IMR-90 (cell line): ENCODE results near the gene CEBPE. TPM values are rescaled to one million over a fixed set of nuclear protein-coding genes. Genes with fewer than 3 reads are reported as not detected.

Source experiments
- ATAC-seq: fragments of 200-7000 bp; cut with Tn5 transposase; 2 replicates; pipeline ENCODE4 v1.9.1; 2020; ENCODE audit warnings: low read depth, mild to moderate bottlenecking, moderate library complexity
- BruUV-seq: library from RNA; stranded (reverse); fragments of 400-500 nt; replicated peaks from 2 replicates; lab custom pipeline; 2021; lab: Mats Ljungman, UMichigan
- CTCF ChIA-PET: fragments of 300-600 bp; formaldehyde crosslinking; extraction: SDS; loops from one replicate; lab custom pipeline; 2021; ENCODE audit warnings: antibody characterized with exemption; lab: Yijun Ruan, JAX
- POLR2A ChIA-PET: fragments of 300-600 bp; sonication (Branson Sonifier 250); formaldehyde crosslinking; loops from one replicate; lab custom pipeline; 2022; ENCODE audit warnings: antibody characterized with exemption; ENCODE audit not compliant: unreplicated experiment; lab: Charles Lee
- DNase-seq: peaks from one replicate; pipeline ENCODE4 v3.0.0; 2013
- H2AFZ ChIP-seq: replicated peaks from 2 replicates; pipeline ENCODE3; 2013; ENCODE audit warnings: low read length, mild to moderate bottlenecking; ENCODE audit not compliant: poor library complexity
- H2AK5ac ChIP-seq: 2 replicates; pipeline ENCODE4 v1.6.1; 2013; ENCODE audit warnings: low read depth, low read length, inconsistent platforms
- H2AK9ac ChIP-seq: replicated peaks from 2 replicates; pipeline ENCODE3; 2013; ENCODE audit warnings: mild to moderate bottlenecking, low read depth, low read length, moderate library complexity; ENCODE audit not compliant: poor library complexity
- H2BK120ac ChIP-seq: 2 replicates; pipeline ENCODE4 v1.6.1; 2013; ENCODE audit warnings: low read depth, low read length, inconsistent platforms
- H2BK15ac ChIP-seq: 3 replicates; pipeline ENCODE4 v1.6.1; 2013; ENCODE audit warnings: low read depth, low read length, inconsistent platforms
- H2BK20ac ChIP-seq: 2 replicates; pipeline ENCODE4 v1.6.1; 2013; ENCODE audit warnings: low read depth, mild to moderate bottlenecking, inconsistent platforms, low read length, moderate library complexity
- H2BK5ac ChIP-seq: 2 replicates; pipeline ENCODE4 v1.6.1; 2013; ENCODE audit warnings: mild to moderate bottlenecking, low read depth, low read length, inconsistent platforms; ENCODE audit not compliant: poor library complexity, severe bottlenecking
- H3K14ac ChIP-seq: replicated peaks from 2 replicates; pipeline ENCODE4 v1.6.1; 2013; ENCODE audit warnings: low read depth, low read length, inconsistent platforms
- H3K18ac ChIP-seq: 2 replicates; pipeline ENCODE4 v1.6.1; 2013; ENCODE audit warnings: low read depth, low read length, control low read depth
- H3K23ac ChIP-seq: 2 replicates; pipeline ENCODE4 v1.6.1; 2013; ENCODE audit warnings: low read depth, low read length, inconsistent platforms
- H3K27ac ChIP-seq: 2 replicates; pipeline ENCODE4 v1.5.1; 2013; ENCODE audit warnings: mild to moderate bottlenecking, control low read depth, low read length; ENCODE audit not compliant: insufficient read depth
- H3K27me3 ChIP-seq: 2 replicates; pipeline ENCODE4 v1.6.1; 2013; ENCODE audit warnings: low read length; ENCODE audit not compliant: control insufficient read depth, insufficient read depth
- H3K36me3 ChIP-seq: 2 replicates; pipeline ENCODE4 v1.6.1; 2013; ENCODE audit warnings: low read length, mixed read lengths; ENCODE audit not compliant: control insufficient read depth, insufficient read depth
- H3K4ac ChIP-seq: 2 replicates; pipeline ENCODE4 v1.6.1; 2013; ENCODE audit warnings: low read depth, low read length, inconsistent platforms
- H3K4me1 ChIP-seq: 2 replicates; pipeline ENCODE4 v1.6.1; 2013; ENCODE audit warnings: low read length, mixed read lengths; ENCODE audit not compliant: control insufficient read depth, insufficient read depth
- H3K4me2 ChIP-seq: 2 replicates; pipeline ENCODE4 v1.6.1; 2013; ENCODE audit warnings: low read depth, mild to moderate bottlenecking, control low read depth, low read length, moderate library complexity
- H3K4me3 ChIP-seq: 2 replicates; pipeline ENCODE4 v1.5.1; 2013; ENCODE audit warnings: low read depth, mild to moderate bottlenecking, control low read depth, low read length, moderate library complexity; ENCODE audit not compliant: insufficient read depth
- H3K56ac ChIP-seq: 2 replicates; pipeline ENCODE4 v1.6.1; 2013; ENCODE audit warnings: low read length, inconsistent platforms; ENCODE audit not compliant: insufficient read depth; ENCODE audit errors: extremely low read depth
- H3K79me1 ChIP-seq, 2 experiments: 2 replicates each; pipeline ENCODE4 v1.6.1; 2013; ENCODE audit warnings: low read length in 2 of 2, inconsistent platforms in 1 of 2, low read depth in 1 of 2
- H3K9ac ChIP-seq: 2 replicates; pipeline ENCODE4 v1.6.1; 2013; ENCODE audit warnings: low read depth, low read length, control low read depth
- H3K9me1 ChIP-seq: 2 replicates; pipeline ENCODE4 v1.6.1; 2013; ENCODE audit warnings: low read length, inconsistent platforms; ENCODE audit not compliant: insufficient read depth
- H3K9me3 ChIP-seq: 2 replicates; pipeline ENCODE4 v1.6.1; 2013; ENCODE audit warnings: low read length; ENCODE audit not compliant: control insufficient read depth, insufficient read depth
- H4K20me1 ChIP-seq: 2 replicates; pipeline ENCODE4 v1.6.1; 2013; ENCODE audit warnings: low read length, inconsistent platforms; ENCODE audit not compliant: insufficient read depth
- H4K5ac ChIP-seq: 2 replicates; pipeline ENCODE4 v1.6.1; 2013; ENCODE audit warnings: mild to moderate bottlenecking, low read depth, low read length, control low read depth
- H4K8ac ChIP-seq, 2 experiments: 2 replicates each; pipeline ENCODE4 v1.6.1; 2013; ENCODE audit warnings: low read depth in 2 of 2, low read length in 2 of 2, control low read depth in 1 of 2, inconsistent platforms in 1 of 2
- H4K91ac ChIP-seq: 2 replicates; pipeline ENCODE4 v1.6.1; 2013; ENCODE audit warnings: low read depth, low read length, inconsistent platforms; ENCODE audit not compliant: insufficient read depth
- BHLHE40 ChIP-seq: fragments of 150-350 bp; IDR thresholded peaks from 2 replicates; pipeline ENCODE4 v1.6.1; 2016; ENCODE audit warnings: mild to moderate bottlenecking, low read depth, low read length
- CEBPB ChIP-seq: IDR thresholded peaks from 2 replicates; pipeline ENCODE4 v1.6.1; 2012; ENCODE audit warnings: low read depth, low read length, improper control_type of control experiment
- CHD1 ChIP-seq: IDR thresholded peaks from 2 replicates; pipeline ENCODE4 v1.6.1; 2012; ENCODE audit warnings: low read depth, low read length, improper control_type of control experiment
- MAFK ChIP-seq: IDR thresholded peaks from 2 replicates; pipeline ENCODE4 v1.6.1; 2012; ENCODE audit warnings: low read depth, low read length, improper control_type of control experiment
- MAZ ChIP-seq: IDR thresholded peaks from 2 replicates; pipeline ENCODE4 v1.6.1; 2012; ENCODE audit warnings: low read depth, mild to moderate bottlenecking, low read length, improper control_type of control experiment, moderate library complexity, borderline replicate concordance
- MXI1 ChIP-seq: IDR thresholded peaks from 2 replicates; pipeline ENCODE4 v1.6.1; 2012; ENCODE audit warnings: low read depth, mild to moderate bottlenecking, low read length, moderate library complexity, borderline replicate concordance
- NFE2L2 ChIP-seq: fragments of 150-350 bp; IDR thresholded peaks from 2 replicates; pipeline ENCODE4 v1.6.1; 2016; ENCODE audit warnings: low read depth, mild to moderate bottlenecking, low read length
- POLR2A ChIP-seq: IDR thresholded peaks from 2 replicates; pipeline ENCODE4 v1.6.1; 2012; ENCODE audit warnings: mild to moderate bottlenecking, low read depth, low read length
- RAD21 ChIP-seq: IDR thresholded peaks from 2 replicates; pipeline ENCODE4 v1.6.1; 2012; ENCODE audit warnings: low read length, improper control_type of control experiment
- RCOR1 ChIP-seq: IDR thresholded peaks from 2 replicates; pipeline ENCODE4 v1.6.1; 2012; ENCODE audit warnings: mild to moderate bottlenecking, low read length, improper control_type of control experiment; ENCODE audit not compliant: insufficient replicate concordance
- RFX5 ChIP-seq: IDR thresholded peaks from 2 replicates; pipeline ENCODE4 v1.8.0; 2012; ENCODE audit warnings: low read depth, mild to moderate bottlenecking, low read length, moderate library complexity
- SMC3 ChIP-seq: fragments of 150-350 bp; IDR thresholded peaks from 2 replicates; pipeline ENCODE4 v1.6.1; 2016; ENCODE audit warnings: low read depth, mild to moderate bottlenecking, antibody characterized with exemption, low read length, moderate library complexity
- WGBS, 2 experiments: methylation state at CpG; one replicate each; pipeline versions ENCODE4 v1.1.5 to v1.1.7; 2013; ENCODE audit warnings: missing lambda C conversion rate in 2 of 2; ENCODE audit not compliant: insufficient read length in 1 of 2; ENCODE audit errors: extremely low coverage in 2 of 2; 5-methylcytosine and 5-hydroxymethylcytosine counted together
- dilution Hi-C: fragments of 300-500 bp; cut with HindIII; formaldehyde crosslinking; loops from one replicate; pipeline ENCODE4 v1.14.3; 2018; ENCODE audit warnings: low sequenced_read_pairs; ENCODE audit not compliant: unreplicated experiment
- in situ Hi-C: fragments of 300-500 bp; cut with MboI; formaldehyde crosslinking; loops from 3 replicates; pipeline ENCODE4 v1.14.3; 2019; ENCODE audit warnings: low sequenced_read_pairs, inconsistent platforms, mixed read lengths
- intact Hi-C: fragments of 100-400 bp; cut with micrococcal nuclease; formaldehyde crosslinking; loops from 2 replicates; pipeline ENCODE4 v1.10.0; 2022
- polyA plus RNA-seq, 3 experiments: library from polyadenylated mRNA; depleted of rRNA; stranded (reverse); fragments of >200 nt; gene quantifications; 2 replicates each; pipeline ENCODE4 v1.2.3, GENCODE V29; 2012; ENCODE audit warnings: low replicate concordance in 1 of 3
- total RNA-seq: library from RNA; depleted of rRNA; stranded (reverse); fragments of >200 nt; gene quantifications from 2 replicates; pipeline ENCODE4 v1.2.3, GENCODE V29; 2012
- TF ChIP-seq, protein P1 (sequence below): fragments of 150-350 bp; IDR thresholded peaks from 2 replicates; pipeline ENCODE4 v1.6.1; 2017; ENCODE audit warnings: mild to moderate bottlenecking, antibody characterized with exemption, low read length, low read depth

CEBPE gene
- total and polyA plus RNA-seq, 2 of the 4 experiments (the other 2 are of a cell fraction), result 0.05 TPM; not detected in 1

DNA sequence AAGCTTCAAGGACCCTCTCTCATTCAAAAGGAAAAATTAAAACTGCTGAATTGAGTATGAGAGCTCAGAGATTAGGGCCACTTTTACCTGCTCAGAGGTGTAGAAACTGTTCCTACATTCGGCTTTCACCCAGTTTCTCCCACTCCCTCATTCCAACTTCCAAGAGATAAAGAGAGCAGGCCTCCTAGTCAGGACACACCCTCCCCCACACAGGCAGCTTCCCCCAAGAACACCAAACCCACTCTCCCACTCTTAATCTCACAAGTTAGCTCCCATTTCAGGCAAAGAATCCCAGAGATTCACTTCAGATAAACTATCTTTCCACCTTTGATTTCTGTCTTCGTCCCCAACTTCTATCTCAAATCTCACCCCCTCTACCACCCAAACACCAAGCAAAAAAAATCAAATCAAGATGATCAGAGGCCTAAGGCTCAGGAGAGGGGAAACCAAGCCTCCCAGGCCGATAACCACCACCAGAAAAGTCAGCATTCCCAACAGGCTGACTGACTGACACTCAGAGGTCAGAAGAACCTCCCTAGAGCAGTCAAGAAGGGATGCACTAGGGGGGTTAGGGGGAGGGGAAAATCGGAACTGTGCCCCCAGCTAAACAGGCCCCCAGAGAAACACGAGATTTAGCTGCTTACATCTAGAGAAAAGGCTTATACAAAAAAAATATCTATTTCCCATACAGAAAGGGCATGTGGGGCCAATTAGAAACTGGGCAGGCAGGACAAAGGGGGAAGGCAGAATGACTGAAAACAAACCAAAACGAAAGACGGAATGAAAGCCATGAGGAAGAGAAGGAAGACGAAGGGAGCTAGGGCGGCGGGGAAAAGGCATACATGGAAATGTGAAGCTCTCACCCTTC, 48.6 kb downstream of the CEBPE start (continued):
- TF ChIP-seq SMC3 (no peak), NFE2L2 (no peak), CHD1 (no peak)

GRCh38 chr14:23069413-23069806, 49.6 kb downstream of the CEBPE start:
- dilution Hi-C loops (no loop called here), in situ Hi-C loops (loop anchor here (5.0 to 10.0 kb wide), 2 partner anchors 33 to 515 kb away; partner anchors contain the start of gene CIROP), intact Hi-C loops (loop anchor here (1.0 kb wide), 1 partner anchor 40 kb away; no protein-coding TSS in a partner anchor)
- Histone ChIP-seq H3K79me1 (peaks cover 17 to 66% of the 10 kb centered on the region in 2 experiments), H4K5ac (no peak overlapping the region), H3K4me2 (no peak overlapping the region; the same call in 1 of the 2 replicates), H3K4ac (0 out of 2 replicates have a peak overlapping the region, but pooled peaks have one; percentile 15), H3K36me3 (peaks cover 40% of the 10 kb centered on the region), H2AFZ (no peak overlapping the region), H4K8ac (no peak overlapping the region; a peak in 1 of 4 replicates), H3K4me1 (peaks cover 13% of the 10 kb centered on the region), H2BK20ac (no peak overlapping the region), H3K14ac (peak overlapping the region; percentile 55; the same call in 1 of the 2 replicates), H2BK5ac (no peak overlapping the region), H2AK5ac (peak overlapping the region; percentile 10; the same call in 1 of the 2 replicates), H3K23ac (peak overlapping the region; percentile 83), H3K27me3 (no peaks in the 10 kb centered on the region), H3K4me3 (no peak overlapping the region), H4K91ac (no peak overlapping the region), H2BK120ac (no peak overlapping the region), H3K56ac (no peak overlapping the region), H2AK9ac (peak overlapping the region; percentile 30), H3K27ac (peak overlapping the region; percentile 14), H3K18ac (no peak overlapping the region), H3K9me3 (no peaks in the 10 kb centered on the region), H3K9me1 (peaks cover 5% of the 10 kb centered on the region; the same call in 1 of the 2 replicates), H4K20me1 (peaks cover 46% of the 10 kb centered on the region), H2BK15ac (no peak overlapping the region), H3K9ac (0 out of 2 replicates have a peak overlapping the region, but pooled peaks have one; percentile 18)
- no peak for ATAC-seq
- ChIA-PET POLR2A (interaction anchor here (0.5 kb wide), 1 partner anchor 54 kb away, joined by 8 read pairs; no protein-coding TSS in a partner anchor), CTCF (interaction anchor here (0.5 to 1.8 kb wide), 28 partner anchors 8 to 152 kb away, joined by 3 to 21 read pairs (median 4); partner anchors contain the start of genes ACIN1, C14orf119, CDH24 and CEBPE)
- no peak for DNase-seq
- no CpG with 5 or more reads among the region's 4 CpGs for WGBS, 2 experiments
- no TSS peak for BruUV-seq
- TF ChIP-seq RCOR1 (no peak), NFE2L2 (no peak), SMC3 (no peak), MAFK (no peak), CEBPB (no peak), MAZ (no peak), RAD21 (no peak), POLR2A (no peak), BHLHE40 (no peak), CHD1 (no peak), MXI1 (no peak), RFX5 (no peak)
- TF ChIP-seq, protein P1, sequence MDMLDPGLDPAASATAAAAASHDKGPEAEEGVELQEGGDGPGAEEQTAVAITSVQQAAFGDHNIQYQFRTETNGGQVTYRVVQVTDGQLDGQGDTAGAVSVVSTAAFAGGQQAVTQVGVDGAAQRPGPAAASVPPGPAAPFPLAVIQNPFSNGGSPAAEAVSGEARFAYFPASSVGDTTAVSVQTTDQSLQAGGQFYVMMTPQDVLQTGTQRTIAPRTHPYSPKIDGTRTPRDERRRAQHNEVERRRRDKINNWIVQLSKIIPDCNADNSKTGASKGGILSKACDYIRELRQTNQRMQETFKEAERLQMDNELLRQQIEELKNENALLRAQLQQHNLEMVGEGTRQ, result no peak
